Left ventricle myocardium inferior (tissue), 1 donor: Measurements from ENCODE around the gene TRIM4. TPM values are rescaled to one million over a fixed set of nuclear protein-coding genes. Genes with fewer than 3 reads are reported as not detected.
"Not testable (repeated sequence)": the region's sequence is repeated elsewhere in the genome, so short reads cannot be mapped to it uniquely, and the experiment has no call there.

Experiments
- DNase-seq: peaks from one replicate; pipeline ENCODE4 v3.0.0-alpha.2; 2020
- H3K27ac ChIP-seq: fragments of 200-600 bp; replicated peaks from 2 replicates; pipeline ENCODE4 v1.8.0; 2021
- H3K27me3 ChIP-seq: fragments of 200-600 bp; 2 replicates; pipeline ENCODE4 v1.8.0; 2021; ENCODE audit warnings: low read depth
- H3K36me3 ChIP-seq: fragments of 200-600 bp; 2 replicates; pipeline ENCODE4 v1.8.0; 2021
- H3K4me1 ChIP-seq: fragments of 200-600 bp; 2 replicates; pipeline ENCODE4 v1.8.0; 2021
- H3K4me3 ChIP-seq: fragments of 200-600 bp; 2 replicates; pipeline ENCODE4 v1.8.0; 2021; ENCODE audit warnings: mild to moderate bottlenecking, moderate library complexity
- H3K9me3 ChIP-seq: fragments of 200-600 bp; replicated peaks from 2 replicates; pipeline ENCODE4 v1.8.0; 2021
- intact Hi-C: fragments of 100-400 bp; cut with micrococcal nuclease; formaldehyde crosslinking; loops from one replicate; pipeline ENCODE4 v1.11.0; 2022
- long read RNA-seq: library from polyadenylated mRNA; unstranded; transcript quantifications from one replicate; pipeline ENCODE4 v2.0.0, GENCODE V29; 2021
- total RNA-seq: library from RNA; stranded (reverse); fragmentation: NEBNext Ultra II Directional; extraction: Animal tissue kit (Norgen Biotek cat#: 25700); gene quantifications from one replicate; pipeline ENCODE4 v1.2.1, GENCODE V29; 2021
- TF ChIP-seq, protein P1 (sequence below): fragments of 200-600 bp; IDR thresholded peaks from 2 replicates; pipeline ENCODE4 v1.8.0; 2021; ENCODE audit warnings: antibody characterized with exemption, mild to moderate bottlenecking, borderline replicate concordance
- donor health status: DM: no; HTN: yes; CAD: no; lungs with severe emphysema.

TRIM4 gene, protein sequence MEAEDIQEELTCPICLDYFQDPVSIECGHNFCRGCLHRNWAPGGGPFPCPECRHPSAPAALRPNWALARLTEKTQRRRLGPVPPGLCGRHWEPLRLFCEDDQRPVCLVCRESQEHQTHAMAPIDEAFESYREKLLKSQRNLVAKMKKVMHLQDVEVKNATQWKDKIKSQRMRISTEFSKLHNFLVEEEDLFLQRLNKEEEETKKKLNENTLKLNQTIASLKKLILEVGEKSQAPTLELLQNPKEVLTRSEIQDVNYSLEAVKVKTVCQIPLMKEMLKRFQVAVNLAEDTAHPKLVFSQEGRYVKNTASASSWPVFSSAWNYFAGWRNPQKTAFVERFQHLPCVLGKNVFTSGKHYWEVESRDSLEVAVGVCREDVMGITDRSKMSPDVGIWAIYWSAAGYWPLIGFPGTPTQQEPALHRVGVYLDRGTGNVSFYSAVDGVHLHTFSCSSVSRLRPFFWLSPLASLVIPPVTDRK
- total RNA-seq, result 7.1 TPM
- long read RNA-seq, transcript TRIM4-201 (6 exons, 3,374 nt), result major isoform, 8 of 13 reads
- long read RNA-seq, partial matches to known transcripts, result 2 of 13 reads
- long read RNA-seq, other reads (novel, unspliced or antisense), result 2 of 13 reads

GRCh38 chr7:99918959-99919813 lies at the start of gene TRIM4:
TRIM4 (minus strand) TSS chr7:99919530; CDS start chr7:99919401, 129 bp downstream.
- intact Hi-C loops, result no loop called here
- H3K27ac ChIP-seq, result peak within 1 kb of the TSS; percentile 94
- peaks cover 36% of the 10 kb centered on the region for H3K36me3 ChIP-seq
- H3K4me1 ChIP-seq, result peaks cover 54% of the 10 kb centered on the region
- TF ChIP-seq, protein P1, sequence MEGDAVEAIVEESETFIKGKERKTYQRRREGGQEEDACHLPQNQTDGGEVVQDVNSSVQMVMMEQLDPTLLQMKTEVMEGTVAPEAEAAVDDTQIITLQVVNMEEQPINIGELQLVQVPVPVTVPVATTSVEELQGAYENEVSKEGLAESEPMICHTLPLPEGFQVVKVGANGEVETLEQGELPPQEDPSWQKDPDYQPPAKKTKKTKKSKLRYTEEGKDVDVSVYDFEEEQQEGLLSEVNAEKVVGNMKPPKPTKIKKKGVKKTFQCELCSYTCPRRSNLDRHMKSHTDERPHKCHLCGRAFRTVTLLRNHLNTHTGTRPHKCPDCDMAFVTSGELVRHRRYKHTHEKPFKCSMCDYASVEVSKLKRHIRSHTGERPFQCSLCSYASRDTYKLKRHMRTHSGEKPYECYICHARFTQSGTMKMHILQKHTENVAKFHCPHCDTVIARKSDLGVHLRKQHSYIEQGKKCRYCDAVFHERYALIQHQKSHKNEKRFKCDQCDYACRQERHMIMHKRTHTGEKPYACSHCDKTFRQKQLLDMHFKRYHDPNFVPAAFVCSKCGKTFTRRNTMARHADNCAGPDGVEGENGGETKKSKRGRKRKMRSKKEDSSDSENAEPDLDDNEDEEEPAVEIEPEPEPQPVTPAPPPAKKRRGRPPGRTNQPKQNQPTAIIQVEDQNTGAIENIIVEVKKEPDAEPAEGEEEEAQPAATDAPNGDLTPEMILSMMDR, result peak; percentile 46
- DNase-seq, result peak; percentile 92
- no peaks in the 10 kb centered on the region for H3K27me3 ChIP-seq
- H3K9me3 ChIP-seq, result no peaks in the 10 kb centered on the region
- peak within 1 kb of the TSS; percentile 97 for H3K4me3 ChIP-seq

DNA sequence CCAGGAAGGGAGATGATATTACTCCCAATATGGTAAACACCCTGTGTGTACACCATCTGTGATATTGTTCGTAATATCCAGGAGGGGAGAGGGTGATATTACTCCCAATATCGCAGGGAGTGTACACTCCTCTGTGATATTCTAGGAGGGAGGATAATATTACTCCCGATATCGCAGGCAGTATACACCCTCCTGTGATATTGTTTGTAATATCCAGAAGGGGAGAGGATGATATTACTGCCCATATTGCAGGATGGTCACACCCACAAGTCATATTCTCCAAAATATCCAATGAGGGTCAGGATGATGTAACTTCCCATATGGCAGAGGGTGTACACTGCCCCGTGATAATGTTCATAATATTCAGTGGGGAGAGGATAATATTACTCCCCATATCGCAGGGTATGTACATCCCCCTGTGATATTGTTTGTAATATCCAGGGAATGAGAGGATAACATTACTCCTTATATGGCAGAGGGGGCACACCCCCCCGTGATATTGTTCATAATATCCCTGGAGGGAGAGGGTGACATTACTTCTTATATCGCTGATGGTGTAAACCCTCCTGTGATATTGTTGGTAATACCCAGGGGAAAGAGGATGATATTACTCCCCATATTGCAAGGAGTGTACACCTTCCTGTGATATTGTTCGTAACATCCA lies 39.4 kb upstream of the TRIM4 start:
- H3K27me3 ChIP-seq, result peaks cover 90% of the 10 kb centered on the region

GRCh38 chr7:99955247-99955646 lies 35.9 kb upstream of the TRIM4 start:
- DNase-seq, result no peak
- TF ChIP-seq, protein P1, result no peak
- H3K27me3 ChIP-seq, result peaks cover 55% of the 10 kb centered on the region
- H3K36me3 ChIP-seq, result no peaks in the 10 kb centered on the region
- no peaks in the 10 kb centered on the region for H3K9me3 ChIP-seq
- intact Hi-C loops, result no loop called here
- H3K4me1 ChIP-seq, result no peaks in the 10 kb centered on the region
- H3K4me3 ChIP-seq, result no peak overlapping the region
- no peak overlapping the region for H3K27ac ChIP-seq

More for the DNA sequence above, 39.4 kb upstream of the TRIM4 start:
- no peaks in the 10 kb centered on the region for H3K36me3 ChIP-seq
- TF ChIP-seq, protein P1, result no peak
- H3K9me3 ChIP-seq, result no peaks in the 10 kb centered on the region
- intact Hi-C loops, result no loop called here
- no peak for DNase-seq
- H3K4me1 ChIP-seq, result no peaks in the 10 kb centered on the region
- no peak overlapping the region for H3K4me3 ChIP-seq
- no peak overlapping the region for H3K27ac ChIP-seq

GRCh38 chr7:99954643-99955042 lies 35.3 kb upstream of the TRIM4 start:
- H3K4me3 ChIP-seq, result not testable (repeated sequence)

DNA sequence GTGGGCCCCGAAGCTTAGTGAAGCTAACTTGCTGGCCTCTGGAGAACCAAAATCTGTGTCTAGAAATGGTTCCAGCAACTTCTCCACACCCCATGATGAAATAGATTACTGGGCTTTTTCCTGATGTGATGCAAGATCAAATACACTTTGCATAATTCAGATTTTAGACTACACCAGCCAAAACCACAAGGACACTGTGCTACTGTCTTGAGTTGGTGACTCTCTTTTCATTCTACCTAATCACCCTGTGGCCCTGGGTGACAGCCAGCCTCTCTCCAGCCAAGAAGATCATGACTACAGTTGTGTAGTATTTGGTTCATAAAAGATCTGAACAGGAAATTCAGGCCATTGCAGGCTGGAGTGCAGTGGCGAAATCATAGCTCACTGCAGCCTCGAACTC lies 34.3 kb upstream of the TRIM4 start:
- Histone ChIP-seq H3K27ac (no peak overlapping the region), H3K4me3 (no peak overlapping the region), H3K27me3 (peaks cover 39% of the 10 kb centered on the region), H3K9me3 (no peaks in the 10 kb centered on the region), H3K4me1 (no peaks in the 10 kb centered on the region), H3K36me3 (no peaks in the 10 kb centered on the region)
- intact Hi-C loops, result no loop called here
- no peak for DNase-seq
- TF ChIP-seq, protein P1, result no peak

More at GRCh38 chr7:99954643-99955042, 35.3 kb upstream of the TRIM4 start:
- H3K4me1 ChIP-seq, H3K9me3 ChIP-seq, intact Hi-C loops, H3K36me3 ChIP-seq, DNase-seq, H3K27ac ChIP-seq: not testable (repeated sequence)
- H3K27me3 ChIP-seq, result peaks cover 49% of the 10 kb centered on the region

GRCh38 chr7:99952649-99953048 lies 33.3 kb upstream of the TRIM4 start:
- H3K4me1 ChIP-seq, intact Hi-C loops, H3K36me3 ChIP-seq, H3K4me3 ChIP-seq, H3K27ac ChIP-seq, H3K9me3 ChIP-seq, DNase-seq: not testable (repeated sequence)
- peaks cover 35% of the 10 kb centered on the region for H3K27me3 ChIP-seq

GRCh38 chr7:99950819-99951218 lies 31.5 kb upstream of the TRIM4 start:
- DNase-seq, H3K36me3 ChIP-seq, H3K4me3 ChIP-seq, H3K9me3 ChIP-seq, H3K27ac ChIP-seq, intact Hi-C loops, H3K4me1 ChIP-seq: not testable (repeated sequence)
- H3K27me3 ChIP-seq, result peaks cover 16% of the 10 kb centered on the region
